Neural progenitor cell (in vitro differentiated cells): Measurements from ENCODE around the gene AFG1L. TPM values are rescaled to one million over a fixed set of nuclear protein-coding genes. Genes with fewer than 3 reads are reported as not detected.

Experiments used
- DNase-seq: peaks from one replicate; pipeline ENCODE4 v3.0.0-alpha.2; 2016; ENCODE audit warnings: low spot score
- H2AFZ ChIP-seq: fragments of 200-600 bp; sonication (generic); replicated peaks from 2 replicates; pipeline ENCODE4 v1.6.1; 2016; ENCODE audit warnings: antibody characterized with exemption
- H3F3A ChIP-seq: fragments of 200-600 bp; sonication (generic); 2 replicates; pipeline ENCODE4 v1.6.1; 2016; ENCODE audit warnings: antibody characterized with exemption, low read depth
- H3K27ac ChIP-seq: fragments of 200-600 bp; sonication (generic); 2 replicates; pipeline ENCODE4 v1.5.1; 2016; ENCODE audit warnings: mild to moderate bottlenecking
- H3K27me3 ChIP-seq: fragments of 200-600 bp; sonication (generic); 2 replicates; pipeline ENCODE4 v1.6.1; 2016; ENCODE audit warnings: mild to moderate bottlenecking, moderate library complexity
- H3K36me3 ChIP-seq: fragments of 200-600 bp; sonication (generic); 2 replicates; pipeline ENCODE4 v1.5.1; 2016
- H3K4me1 ChIP-seq: fragments of 200-600 bp; sonication (generic); 2 replicates; pipeline ENCODE4 v1.6.1; 2016; ENCODE audit warnings: mixed run types
- H3K4me2 ChIP-seq: fragments of 200-600 bp; sonication (generic); 2 replicates; pipeline ENCODE4 v1.6.1; 2016
- H3K4me3 ChIP-seq: fragments of 200-600 bp; sonication (generic); 2 replicates; pipeline ENCODE4 v1.5.1; 2016
- H3K79me2 ChIP-seq: fragments of 200-600 bp; sonication (generic); 2 replicates; pipeline ENCODE4 v1.6.1; 2016; ENCODE audit warnings: low read depth
- H3K9ac ChIP-seq: fragments of 200-600 bp; sonication (generic); 2 replicates; pipeline ENCODE4 v1.6.1; 2016
- H3K9me3 ChIP-seq: fragments of 200-600 bp; sonication (generic); 2 replicates; pipeline ENCODE4 v1.5.1; 2016; ENCODE audit warnings: low read depth
- H4K20me1 ChIP-seq: fragments of 200-600 bp; sonication (generic); 2 replicates; pipeline ENCODE4 v1.6.1; 2016; ENCODE audit warnings: low read depth
- H3K27ac Mint-ChIP-seq: 3 replicates; pipeline ENCODE4 v1.8.0; 2021; ENCODE audit warnings: mixed read lengths
- H3K27me3 Mint-ChIP-seq: 2 replicates; pipeline ENCODE4 v1.8.0; 2022; ENCODE audit warnings: low read depth, mild to moderate bottlenecking, inconsistent platforms, moderate library complexity, mixed read lengths; ENCODE audit not compliant: insufficient read depth
- H3K36me3 Mint-ChIP-seq: 3 replicates; pipeline ENCODE4 v1.8.0; 2021; ENCODE audit warnings: mixed read lengths
- H3K4me1 Mint-ChIP-seq: 3 replicates; pipeline ENCODE4 v1.8.0; 2021; ENCODE audit warnings: mixed read lengths
- H3K4me3 Mint-ChIP-seq: 3 replicates; pipeline ENCODE4 v1.8.0; 2021; ENCODE audit warnings: mild to moderate bottlenecking, moderate library complexity, mixed read lengths
- H3K9me3 Mint-ChIP-seq: 3 replicates; pipeline ENCODE4 v1.8.0; 2020; ENCODE audit warnings: mixed read lengths
- EZH2 ChIP-seq: fragments of 200-600 bp; sonication (generic); IDR thresholded peaks from 2 replicates; pipeline ENCODE4 v1.6.1; 2017; ENCODE audit warnings: antibody characterized with exemption, mild to moderate bottlenecking, moderate library complexity
- EZH2phosphoT487 ChIP-seq: fragments of 200-600 bp; sonication (generic); IDR thresholded peaks from 2 replicates; pipeline ENCODE4 v1.6.1; 2017; ENCODE audit warnings: antibody characterized with exemption
- total RNA-seq: library from RNA; depleted of rRNA; stranded (reverse); fragments of >200 nt; gene quantifications from 2 replicates; pipeline ENCODE4 v1.2.3, GENCODE V29; 2015; ENCODE audit warnings: low replicate concordance
- TF ChIP-seq, protein P1 (sequence below): fragments of 200-600 bp; sonication (generic); IDR thresholded peaks from 2 replicates; pipeline ENCODE4 v1.5.1; 2017; ENCODE audit warnings: antibody characterized with exemption, mild to moderate bottlenecking

AFG1L gene
- total RNA-seq, 1 donor from 2014 or later = 8.3 TPM

DNA sequence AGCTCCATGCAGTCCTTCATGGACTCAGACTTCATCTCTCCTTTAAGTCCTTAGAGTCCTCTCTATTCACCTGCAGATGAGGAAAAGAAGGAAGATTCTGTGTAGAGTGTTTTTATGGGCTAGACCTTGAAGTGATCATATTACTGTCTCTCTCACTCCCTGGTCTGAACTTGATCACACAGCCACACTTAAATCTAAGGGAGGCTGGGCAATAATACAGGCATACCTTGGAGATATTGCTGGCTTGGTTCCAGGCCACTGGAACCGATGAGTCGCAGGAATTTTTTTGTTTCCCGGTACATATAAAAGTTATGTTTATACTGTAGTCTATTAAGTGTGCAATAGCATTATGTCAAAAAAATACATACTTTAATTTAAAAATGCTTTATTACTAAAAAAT lies 206.7 kb downstream of the AFG1L start:
- Histone ChIP-seq H3K4me1 (no peaks in the 10 kb centered on the region), H3K79me2 (no peaks in the 10 kb centered on the region), H3F3A (no peaks in the 10 kb centered on the region), H3K36me3 (no peaks in the 10 kb centered on the region), H3K9ac (no peak overlapping the region), H3K4me2 (no peak overlapping the region), H3K9me3 (no peaks in the 10 kb centered on the region), H2AFZ (no peak overlapping the region), H3K27me3 (no peaks in the 10 kb centered on the region), H3K27ac (no peak overlapping the region), H4K20me1 (no peaks in the 10 kb centered on the region), H3K4me3 (no peak overlapping the region)
- DNase-seq = no peak
- TF ChIP-seq EZH2phosphoT487 (no peak), EZH2 (no peak)
- TF ChIP-seq, protein P1, sequence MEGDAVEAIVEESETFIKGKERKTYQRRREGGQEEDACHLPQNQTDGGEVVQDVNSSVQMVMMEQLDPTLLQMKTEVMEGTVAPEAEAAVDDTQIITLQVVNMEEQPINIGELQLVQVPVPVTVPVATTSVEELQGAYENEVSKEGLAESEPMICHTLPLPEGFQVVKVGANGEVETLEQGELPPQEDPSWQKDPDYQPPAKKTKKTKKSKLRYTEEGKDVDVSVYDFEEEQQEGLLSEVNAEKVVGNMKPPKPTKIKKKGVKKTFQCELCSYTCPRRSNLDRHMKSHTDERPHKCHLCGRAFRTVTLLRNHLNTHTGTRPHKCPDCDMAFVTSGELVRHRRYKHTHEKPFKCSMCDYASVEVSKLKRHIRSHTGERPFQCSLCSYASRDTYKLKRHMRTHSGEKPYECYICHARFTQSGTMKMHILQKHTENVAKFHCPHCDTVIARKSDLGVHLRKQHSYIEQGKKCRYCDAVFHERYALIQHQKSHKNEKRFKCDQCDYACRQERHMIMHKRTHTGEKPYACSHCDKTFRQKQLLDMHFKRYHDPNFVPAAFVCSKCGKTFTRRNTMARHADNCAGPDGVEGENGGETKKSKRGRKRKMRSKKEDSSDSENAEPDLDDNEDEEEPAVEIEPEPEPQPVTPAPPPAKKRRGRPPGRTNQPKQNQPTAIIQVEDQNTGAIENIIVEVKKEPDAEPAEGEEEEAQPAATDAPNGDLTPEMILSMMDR = no peak
- Mint-ChIP-seq H3K27me3 (no peaks in the 10 kb centered on the region), H3K36me3 (peaks cover 6% of the 10 kb centered on the region), H3K9me3 (no peaks in the 10 kb centered on the region), H3K27ac (no peak overlapping the region), H3K4me1 (no peaks in the 10 kb centered on the region), H3K4me3 (no peak overlapping the region)

DNA sequence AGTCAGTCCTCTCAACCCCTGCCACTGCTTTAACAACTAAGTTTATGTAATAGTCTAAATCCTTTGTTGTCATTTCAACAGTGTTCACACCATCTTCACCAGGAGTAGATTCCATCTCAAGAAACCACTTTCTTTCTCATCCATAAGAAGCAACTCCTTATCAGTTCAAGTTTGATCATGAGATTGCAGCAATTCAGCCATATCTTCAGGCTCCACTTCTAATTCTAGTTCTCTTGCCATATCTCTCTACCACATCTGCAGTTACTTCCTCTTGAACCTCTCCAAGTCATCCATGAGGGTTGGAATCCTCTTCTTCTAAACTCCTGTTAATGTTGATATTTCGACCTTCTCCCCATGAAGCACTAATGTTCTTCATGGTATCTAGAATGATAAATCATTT lies 208.0 kb downstream of the AFG1L start:
- no peak overlapping the region for H3K4me3 ChIP-seq
- H4K20me1 ChIP-seq = no peaks in the 10 kb centered on the region
- no peak overlapping the region for H2AFZ ChIP-seq
- H3K9me3 ChIP-seq = no peaks in the 10 kb centered on the region
- Mint-ChIP-seq H3K4me1 (no peaks in the 10 kb centered on the region), H3K27ac (no peak overlapping the region), H3K9me3 (no peaks in the 10 kb centered on the region), H3K27me3 (no peaks in the 10 kb centered on the region), H3K36me3 (peaks cover 6% of the 10 kb centered on the region), H3K4me3 (no peak overlapping the region)
- no peaks in the 10 kb centered on the region for H3K79me2 ChIP-seq
- no peak for DNase-seq
- TF ChIP-seq, protein P1 = no peak
- TF ChIP-seq EZH2 (no peak), EZH2phosphoT487 (no peak)
- H3K4me1 ChIP-seq = no peaks in the 10 kb centered on the region
- no peak overlapping the region for H3K4me2 ChIP-seq
- H3K9ac ChIP-seq = no peak overlapping the region
- H3K27ac ChIP-seq = no peak overlapping the region
- H3K36me3 ChIP-seq = no peaks in the 10 kb centered on the region
- no peaks in the 10 kb centered on the region for H3K27me3 ChIP-seq
- no peaks in the 10 kb centered on the region for H3F3A ChIP-seq

DNA sequence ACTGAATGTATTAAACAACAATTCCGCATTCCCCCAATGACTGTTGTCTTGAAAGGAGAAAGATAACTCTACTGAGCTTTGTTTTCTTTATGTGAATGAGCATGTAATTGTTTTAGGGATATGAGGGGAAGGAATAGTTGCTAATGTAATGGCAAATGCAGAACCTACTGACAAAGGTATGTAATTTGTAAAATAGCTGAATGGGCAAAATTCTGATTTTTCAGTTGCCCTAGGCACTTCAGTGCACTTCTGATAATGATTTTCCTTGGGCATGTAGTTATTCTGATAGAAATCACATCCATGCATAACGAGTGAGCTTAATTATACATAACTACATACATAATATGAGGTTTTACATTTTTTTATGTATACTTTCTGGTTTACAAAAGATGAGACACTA lies 212.5 kb downstream of the AFG1L start:
- Mint-ChIP-seq H3K9me3 (peaks cover 4% of the 10 kb centered on the region), H3K36me3 (peaks cover 7% of the 10 kb centered on the region), H3K4me1 (no peaks in the 10 kb centered on the region), H3K27me3 (peaks cover 3% of the 10 kb centered on the region), H3K27ac (no peak overlapping the region), H3K4me3 (no peak overlapping the region)
- Histone ChIP-seq H3K27me3 (no peaks in the 10 kb centered on the region), H3K4me1 (no peaks in the 10 kb centered on the region), H3K4me3 (no peak overlapping the region), H3K79me2 (no peaks in the 10 kb centered on the region), H2AFZ (no peak overlapping the region), H3K9me3 (no peaks in the 10 kb centered on the region), H4K20me1 (no peaks in the 10 kb centered on the region), H3K9ac (no peak overlapping the region), H3F3A (no peaks in the 10 kb centered on the region), H3K4me2 (no peak overlapping the region), H3K27ac (no peak overlapping the region), H3K36me3 (no peaks in the 10 kb centered on the region)
- no peak for DNase-seq
- TF ChIP-seq EZH2phosphoT487 = no peak
- TF ChIP-seq EZH2 = no peak

DNA sequence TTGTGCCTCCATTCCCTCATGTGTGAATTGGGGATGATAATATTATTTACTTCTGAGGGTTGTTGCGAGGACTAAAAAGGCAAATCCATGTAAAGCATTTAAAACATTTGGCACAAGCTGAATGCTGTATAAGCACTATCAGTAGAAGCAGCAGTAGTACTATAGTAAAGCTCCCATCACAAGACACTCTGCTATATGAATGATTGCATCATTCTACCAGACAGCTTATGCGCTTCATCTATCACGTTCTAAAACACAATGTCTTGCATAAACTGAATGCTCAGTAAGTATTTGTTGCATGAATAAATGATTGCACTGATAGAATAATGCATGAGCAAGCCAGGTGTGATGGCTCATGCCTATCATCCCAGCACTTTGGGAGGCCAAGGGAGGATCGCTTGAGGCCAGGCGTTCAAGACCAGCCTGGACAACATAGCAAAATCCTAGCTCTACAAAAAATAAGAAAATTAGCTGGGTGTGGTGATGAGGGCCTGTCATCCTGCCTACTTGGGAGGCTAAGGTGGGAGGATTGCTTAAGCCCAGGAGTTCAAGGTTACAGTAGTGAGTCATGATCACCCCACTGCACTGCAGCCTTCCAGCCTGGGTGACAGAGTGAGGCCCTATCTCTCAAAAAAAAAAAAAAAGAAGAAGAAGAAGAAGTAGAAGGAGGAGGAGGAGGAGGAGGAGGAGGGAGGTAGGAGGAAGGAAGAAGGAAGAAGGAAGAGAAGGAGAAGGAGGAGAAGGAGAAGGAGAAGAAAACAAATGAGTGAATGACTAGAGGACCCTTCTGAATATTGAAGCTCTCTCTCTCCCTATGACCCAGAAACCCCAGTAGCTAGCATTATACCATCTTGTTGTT lies 215.8 kb downstream of the AFG1L start:
- DNase-seq = no peak
- Histone ChIP-seq H3K9me3 (no peaks in the 10 kb centered on the region), H3K36me3 (no peaks in the 10 kb centered on the region), H3K79me2 (no peaks in the 10 kb centered on the region), H3K27me3 (no peaks in the 10 kb centered on the region), H3K4me1 (no peaks in the 10 kb centered on the region), H3F3A (no peaks in the 10 kb centered on the region), H3K27ac (no peak overlapping the region), H3K4me2 (no peak overlapping the region), H3K9ac (no peak overlapping the region), H2AFZ (no peak overlapping the region), H4K20me1 (no peaks in the 10 kb centered on the region), H3K4me3 (no peak overlapping the region)
- TF ChIP-seq, protein P1 = no peak
- TF ChIP-seq EZH2 = no peak
- TF ChIP-seq EZH2phosphoT487 = no peak
- Mint-ChIP-seq H3K4me3 (no peak overlapping the region), H3K4me1 (no peaks in the 10 kb centered on the region), H3K9me3 (peaks cover 18% of the 10 kb centered on the region), H3K27me3 (peaks cover 3% of the 10 kb centered on the region), H3K27ac (no peak overlapping the region), H3K36me3 (peaks cover 9% of the 10 kb centered on the region)
